GM18505 (cell line): Measurements from ENCODE around the gene KIAA0319L.

Experiments used
- ATAC-seq: cut with Tn5 transposase; IDR thresholded peaks from one replicate; pipeline ENCODE4 v1.9.1; 2021; ENCODE audit not compliant: unreplicated experiment
- POLR2A ChIP-seq: IDR thresholded peaks from 4 replicates; pipeline ENCODE4 v1.6.1; 2011; ENCODE audit warnings: borderline replicate concordance; ENCODE audit not compliant: insufficient read depth, insufficient read length; ENCODE audit errors: extremely low read depth

KIAA0319L gene

DNA sequence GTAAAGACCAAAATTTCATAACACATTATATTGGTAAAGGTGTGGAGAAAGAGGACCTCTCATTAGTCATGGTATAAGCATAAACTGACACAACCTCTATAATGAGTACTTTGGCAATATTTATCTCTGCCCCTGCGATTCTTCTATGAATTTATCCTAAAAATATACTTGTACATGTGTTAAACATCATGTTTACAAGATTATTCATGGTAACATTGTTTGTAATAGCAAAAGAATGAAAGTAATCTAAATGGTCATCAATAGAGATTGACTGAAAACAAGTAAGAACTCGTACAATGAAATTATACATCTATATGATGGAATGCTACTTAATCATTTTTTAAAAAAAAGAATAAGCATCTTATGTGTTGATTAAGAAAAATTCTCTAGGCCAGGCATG, 96.4 kb downstream of the KIAA0319L start:
- ATAC-seq, result no peak

DNA sequence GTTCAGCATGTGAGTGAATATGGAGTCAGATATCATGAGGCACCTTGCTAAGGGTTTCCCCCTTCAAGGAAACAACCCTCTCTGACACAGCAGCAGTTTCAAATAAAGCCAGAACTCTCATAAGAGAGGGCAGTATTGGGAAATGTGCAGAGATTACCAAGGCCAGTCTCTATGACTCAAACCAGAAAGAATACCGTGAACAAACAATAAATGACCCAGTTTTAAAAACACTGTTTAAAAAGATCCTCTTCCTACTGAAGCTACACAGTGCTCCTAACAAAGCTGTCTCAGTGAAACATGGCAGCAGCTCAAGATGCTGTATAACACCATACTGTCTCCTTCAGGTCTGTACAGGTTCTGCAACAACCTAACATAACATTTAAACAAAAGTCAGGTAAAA, 102.6 kb downstream of the KIAA0319L start:
- no peak for ATAC-seq
- no peak for TF ChIP-seq POLR2A

More for the DNA sequence above, 96.4 kb downstream of the KIAA0319L start:
- no peak for TF ChIP-seq POLR2A

DNA sequence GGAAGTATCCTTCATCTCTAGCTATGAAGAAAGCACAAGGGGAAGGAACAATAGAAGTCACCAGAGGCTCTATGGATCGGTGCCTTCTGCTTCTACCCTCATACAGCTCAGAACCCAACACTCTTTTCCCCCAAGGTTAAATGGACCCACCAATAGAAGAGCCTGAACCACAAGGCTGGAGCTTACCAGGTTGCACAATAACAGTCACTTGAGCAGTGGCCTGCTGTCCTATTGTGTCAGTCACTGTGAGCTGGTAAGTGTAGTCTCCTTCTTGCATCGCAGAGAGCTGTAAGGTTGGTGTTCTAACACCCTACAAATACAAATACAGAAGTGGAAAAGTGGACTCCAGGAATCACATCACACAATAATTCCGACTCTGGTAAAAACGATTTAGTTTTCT, 103.0 kb downstream of the KIAA0319L start:
- TF ChIP-seq POLR2A, result no peak
- ATAC-seq, result no peak

DNA sequence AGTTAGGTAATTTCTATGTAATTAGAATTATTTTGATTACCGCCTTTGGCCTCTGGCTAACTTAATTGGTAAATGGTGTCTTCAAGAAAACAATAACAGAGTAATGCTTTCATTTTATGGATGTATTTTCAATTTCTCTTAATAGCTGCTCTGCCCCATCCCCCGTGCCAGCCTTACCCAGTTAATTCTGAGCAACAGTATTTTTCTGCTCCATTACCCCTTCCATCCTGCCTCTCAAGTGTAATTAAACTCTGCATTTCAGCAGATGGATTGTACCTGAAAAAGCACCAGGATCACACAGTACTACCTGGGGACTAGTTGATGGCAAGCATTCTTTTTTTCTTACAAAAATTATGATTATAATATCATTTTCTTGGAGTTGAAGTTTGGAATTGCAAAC, 104.2 kb downstream of the KIAA0319L start:
- no peak for TF ChIP-seq POLR2A
- no peak for ATAC-seq

DNA sequence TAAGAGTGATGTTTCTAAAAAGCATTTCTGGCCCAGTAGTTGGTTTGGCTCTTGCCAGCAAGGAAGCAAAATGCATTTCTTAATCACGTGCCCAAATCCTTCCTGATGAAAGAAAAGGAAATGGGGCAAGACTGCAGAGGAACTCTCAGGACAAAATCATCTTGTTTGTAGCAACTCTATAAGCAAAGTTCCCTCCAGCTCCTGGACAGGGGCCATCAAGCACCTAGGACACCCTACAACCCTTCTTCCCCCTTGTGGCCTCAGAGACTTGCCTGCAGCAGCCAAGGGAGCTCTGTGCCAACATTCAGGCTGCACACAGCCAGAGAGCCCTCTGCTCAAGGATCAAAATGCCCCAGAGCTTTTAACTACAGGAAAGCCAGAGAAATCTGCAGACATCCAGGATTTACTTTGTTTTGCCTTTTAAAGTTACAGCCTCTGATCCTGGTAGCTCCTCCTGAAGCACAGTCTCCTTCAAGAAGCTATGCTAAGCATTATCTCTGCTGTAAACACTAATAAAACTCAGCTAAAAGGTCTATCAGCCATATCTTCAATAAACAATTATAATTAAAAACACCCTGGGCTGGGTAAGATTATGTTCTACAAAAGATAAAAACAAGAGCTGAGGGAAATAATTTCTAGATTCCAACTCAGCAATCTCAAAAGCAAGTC, 105.0 kb downstream of the KIAA0319L start:
- no peak for ATAC-seq
- TF ChIP-seq POLR2A, result no peak

DNA sequence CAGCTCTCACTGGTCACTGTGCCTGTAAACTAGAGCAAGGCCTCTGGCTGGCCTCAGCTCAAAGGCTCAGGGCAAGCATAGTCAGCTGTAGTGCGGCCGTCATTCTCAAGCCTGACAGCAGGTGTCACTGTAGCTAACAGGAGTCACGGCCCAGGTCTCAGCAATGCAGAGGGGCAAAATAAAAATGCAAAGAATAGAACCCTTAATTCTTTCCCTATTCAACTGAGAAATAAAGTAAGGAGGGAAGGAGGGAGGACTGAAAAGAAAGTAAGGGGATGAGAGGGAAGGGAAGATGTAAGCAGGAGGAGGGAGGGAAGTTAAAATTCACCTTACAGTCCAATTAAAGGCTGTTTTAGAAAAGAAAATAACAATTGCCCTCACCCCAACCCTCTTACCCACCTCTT, 106.1 kb downstream of the KIAA0319L start:
- ATAC-seq, result no peak
- TF ChIP-seq POLR2A, result no peak

DNA sequence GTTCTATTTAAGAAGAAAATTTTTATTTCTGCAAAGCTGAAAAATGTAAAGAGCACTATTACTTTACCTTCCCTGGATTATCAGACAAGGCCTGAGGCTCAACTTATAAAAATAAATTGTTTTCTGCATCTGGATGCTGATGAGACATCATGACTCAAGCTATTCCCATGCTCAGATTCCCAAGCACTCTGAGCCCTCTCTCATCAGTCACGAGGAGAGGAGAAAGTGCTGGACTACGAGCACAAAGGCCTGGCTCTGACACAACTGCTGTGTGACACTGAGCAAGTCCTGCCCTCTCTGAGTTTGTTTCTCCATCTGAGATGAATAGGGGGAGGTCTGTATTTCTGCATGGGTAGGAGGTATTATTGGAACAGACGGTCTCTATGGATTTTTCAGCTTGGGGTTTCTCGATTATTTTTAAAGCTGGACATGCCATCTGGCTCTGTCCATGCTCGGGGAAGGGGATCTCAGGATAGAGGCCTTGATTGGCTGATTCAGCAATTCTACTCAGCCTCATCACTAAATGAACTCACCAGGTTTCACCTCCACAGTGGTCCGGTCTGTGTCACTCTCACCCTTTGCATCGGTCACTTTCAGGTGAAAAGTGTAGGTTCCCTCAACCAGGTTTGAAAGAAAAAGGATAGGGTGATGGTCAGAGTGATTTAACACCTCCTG, 107.7 kb downstream of the KIAA0319L start:
- no peak for TF ChIP-seq POLR2A
- no peak for ATAC-seq

DNA sequence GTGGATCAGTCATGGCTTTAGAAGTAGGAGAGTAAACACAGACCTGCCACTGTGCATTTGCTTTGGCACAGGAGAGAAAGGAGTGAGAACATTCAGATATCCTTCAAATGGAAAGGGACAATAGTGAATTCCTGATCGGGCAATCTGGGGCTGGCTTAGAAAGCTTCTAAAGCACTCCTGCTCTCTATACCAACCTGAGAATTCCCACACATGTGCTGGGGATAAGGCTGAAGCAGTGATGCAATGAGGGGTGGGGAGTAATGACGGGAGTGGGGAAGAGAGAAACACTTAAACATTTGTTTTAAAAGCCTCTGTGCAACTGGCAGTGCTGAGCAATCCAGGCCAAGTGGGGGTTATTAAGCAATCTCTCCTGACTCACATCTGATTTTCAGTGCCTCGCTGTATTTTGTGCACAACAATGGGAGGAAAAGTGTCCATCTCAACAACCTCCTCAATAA, 108.8 kb downstream of the KIAA0319L start:
- no peak for TF ChIP-seq POLR2A
- ATAC-seq, result no peak

DNA sequence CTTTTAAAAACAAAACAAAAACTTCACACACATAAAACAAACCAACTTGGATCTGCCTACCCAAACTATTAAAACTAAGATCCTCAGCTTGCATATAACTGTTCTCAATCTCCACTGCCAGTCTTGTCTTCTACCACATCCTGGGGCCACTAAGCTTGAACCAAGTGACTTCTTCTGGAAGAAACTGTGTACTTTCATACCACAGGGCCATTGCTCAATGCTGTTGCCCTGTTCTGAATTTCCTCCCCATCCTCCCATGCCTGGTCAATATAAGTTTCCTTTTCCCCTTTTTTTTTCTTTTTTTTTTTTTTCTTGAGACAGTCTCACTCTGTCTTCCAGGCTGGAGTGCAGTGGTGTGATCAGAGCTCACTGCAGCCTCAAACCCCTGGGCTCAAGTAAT, 109.9 kb downstream of the KIAA0319L start:
- TF ChIP-seq POLR2A, result no peak
- ATAC-seq, result no peak

DNA sequence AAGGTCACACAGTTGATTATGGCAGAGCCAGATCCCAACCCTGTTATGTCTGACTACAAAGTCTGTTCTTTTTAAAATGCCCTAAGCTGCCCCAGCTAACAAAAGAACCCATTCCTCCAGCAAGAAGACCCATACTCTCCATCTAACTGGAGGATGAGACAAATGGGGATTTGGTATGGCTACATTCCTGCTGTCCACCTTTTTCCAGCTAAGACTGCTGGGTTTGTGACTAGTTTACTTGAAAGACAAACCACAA, 112.8 kb downstream of the KIAA0319L start:
- ATAC-seq, result no peak
- TF ChIP-seq POLR2A, result no peak

DNA sequence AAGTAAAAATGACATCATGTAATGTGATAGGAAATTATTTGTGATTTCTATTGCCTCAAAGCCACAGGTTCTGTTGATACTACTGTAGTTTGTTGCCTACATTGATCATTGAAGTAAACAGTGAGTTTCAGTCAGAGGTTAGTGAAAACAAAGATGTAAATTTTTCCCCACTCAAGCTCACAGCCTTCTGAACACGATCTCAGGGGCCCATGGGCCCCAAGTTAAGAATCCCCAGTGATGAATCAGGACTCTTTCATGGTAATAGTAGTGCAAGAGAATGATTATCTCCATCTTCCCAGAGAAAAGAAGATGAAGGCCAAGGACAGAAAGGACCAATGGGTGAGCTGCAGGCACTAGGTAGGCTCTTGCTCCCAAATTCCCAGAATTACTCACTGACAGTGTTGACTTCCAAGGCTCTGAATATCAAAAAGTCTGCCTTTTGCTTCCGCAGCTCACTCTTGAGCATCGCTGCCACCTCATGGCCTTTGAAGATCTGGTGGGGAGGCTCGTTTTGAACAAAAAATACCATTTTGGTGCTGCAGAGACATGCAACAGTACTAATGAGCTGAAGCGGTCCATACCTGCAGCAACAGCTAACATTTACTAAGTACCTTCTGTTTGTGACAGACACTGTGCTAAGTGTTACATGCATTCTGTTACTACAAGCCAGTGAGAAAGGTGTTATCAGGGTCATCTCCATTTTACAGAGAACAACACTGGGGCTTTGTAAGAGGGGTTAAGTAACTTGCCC, 113.3 kb downstream of the KIAA0319L start:
- ATAC-seq, result no peak
- TF ChIP-seq POLR2A, result no peak

DNA sequence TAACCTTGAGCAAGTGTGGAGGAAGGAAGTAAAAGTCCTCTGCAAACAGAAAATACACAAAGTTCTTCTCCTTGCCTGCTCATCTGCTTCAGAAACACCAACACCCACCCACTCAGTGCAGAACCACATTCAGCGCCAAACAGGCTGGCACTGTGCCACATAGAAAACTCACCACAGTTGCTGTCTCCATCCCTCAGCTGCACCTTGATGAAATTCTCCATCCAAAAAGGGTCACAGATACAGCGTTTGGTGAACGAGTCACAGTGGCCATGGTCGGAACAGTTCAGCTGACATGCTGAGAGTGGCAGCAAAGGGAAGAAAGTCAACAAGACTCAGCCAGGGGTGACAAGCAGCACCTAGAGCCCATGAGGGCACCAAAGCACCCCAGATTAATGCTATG, 114.5 kb downstream of the KIAA0319L start:
- ATAC-seq, result no peak
- no peak for TF ChIP-seq POLR2A

DNA sequence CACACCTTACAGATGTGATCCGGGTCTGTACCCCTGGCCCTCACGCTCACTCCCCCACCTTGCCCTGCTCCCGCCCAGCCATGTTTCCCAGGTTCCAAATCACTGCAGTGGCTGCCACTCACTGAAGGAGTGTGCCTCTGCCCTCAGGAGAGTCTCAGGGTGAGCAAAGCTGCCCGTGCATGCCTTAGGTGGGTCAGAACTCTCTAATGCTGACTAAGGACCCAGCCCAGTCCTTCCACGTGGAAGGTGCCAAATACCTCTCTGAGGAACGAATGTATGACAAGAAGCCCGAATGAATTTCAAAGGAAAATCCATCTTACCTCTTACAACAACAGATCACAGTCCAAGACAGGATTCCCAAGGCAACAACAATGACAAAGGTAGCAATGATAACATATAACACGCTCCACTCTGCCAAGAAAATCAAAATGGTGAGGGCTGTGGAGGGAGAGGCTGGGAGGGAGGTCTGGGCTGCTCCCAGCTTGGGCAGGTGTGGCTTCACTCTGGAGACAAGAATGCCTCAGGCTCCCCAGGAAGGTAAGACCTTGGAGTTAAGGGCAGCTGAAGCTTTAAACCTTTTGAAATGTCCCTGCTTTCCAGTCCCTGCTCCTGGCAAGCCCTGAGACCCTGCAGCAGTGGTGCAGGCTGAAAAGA, 115.2 kb downstream of the KIAA0319L start:
- no peak for TF ChIP-seq POLR2A
- no peak for ATAC-seq

DNA sequence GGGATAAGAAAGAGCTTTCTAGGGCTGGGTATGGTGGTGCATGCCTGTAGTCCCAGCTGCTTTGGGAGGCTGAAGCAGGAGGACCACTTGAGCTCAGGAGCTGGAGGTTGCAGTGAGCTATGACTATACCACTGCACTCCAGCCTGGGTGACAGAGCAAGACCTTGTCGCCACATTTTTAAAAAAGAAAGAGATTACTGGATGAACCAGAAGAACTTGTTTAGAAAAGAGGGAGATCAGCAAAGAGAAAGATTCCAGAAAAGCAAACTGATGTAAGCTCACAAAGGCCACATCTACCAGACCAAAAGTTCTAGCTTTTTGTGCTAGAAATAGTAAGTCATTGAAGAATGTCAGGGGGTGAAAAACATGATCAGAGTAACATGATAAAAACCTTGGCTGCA, 117.6 kb downstream of the KIAA0319L start:
- no peak for ATAC-seq
- no peak for TF ChIP-seq POLR2A

DNA sequence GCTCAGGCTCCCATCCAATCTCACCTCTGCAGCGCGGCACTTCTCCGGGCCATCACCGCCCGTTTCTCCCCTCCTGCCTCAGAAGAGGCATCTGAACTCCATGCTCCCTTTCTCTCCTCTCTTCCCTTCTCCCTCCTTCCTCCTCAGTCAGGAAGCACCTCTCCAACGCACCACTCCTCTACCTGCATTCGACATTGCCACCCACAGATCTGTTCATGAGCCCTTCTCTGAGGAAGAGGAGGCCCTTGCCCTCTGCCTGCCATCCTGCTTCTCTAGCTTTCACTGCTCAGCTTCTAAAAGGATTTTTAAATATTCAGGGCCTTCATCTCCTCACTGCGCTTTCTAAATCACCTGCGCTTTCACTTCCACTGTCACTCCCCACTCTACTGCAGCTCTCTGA, 120.0 kb downstream of the KIAA0319L start:
- no peak for TF ChIP-seq POLR2A
- no peak for ATAC-seq

DNA sequence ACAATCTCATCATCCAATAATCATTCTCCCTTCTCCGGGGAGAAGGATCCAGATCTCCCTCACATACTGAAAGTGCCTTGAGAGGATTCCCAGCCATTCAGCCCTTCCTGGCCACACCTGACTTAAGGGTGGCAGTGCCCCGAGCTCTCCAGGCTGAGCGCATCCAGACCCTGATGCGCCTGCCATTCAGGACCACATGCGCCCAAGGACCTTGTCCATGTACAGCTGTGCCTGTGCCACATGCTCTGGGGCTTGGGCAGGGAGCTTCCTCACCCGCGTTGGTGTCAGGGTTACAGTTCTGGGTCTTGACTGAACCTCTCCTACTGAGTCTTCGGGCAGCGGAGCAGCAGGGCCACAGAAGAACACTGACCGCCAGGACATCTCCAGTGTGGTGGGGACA, 121.1 kb downstream of the KIAA0319L start:
- no peak for ATAC-seq
- TF ChIP-seq POLR2A, result no peak
